ENCODE results near the gene TCEAL3.
A peak's percentile ranks its signal among the peaks of the same experiment; 100 is the strongest.
"Not testable (repeated sequence)": the region's sequence is repeated elsewhere in the genome, so short reads cannot be mapped to it uniquely, and the experiment has no call there.

Gene TCEAL3

GRCh38 chrX:103628386-103629317, 20.9 kb downstream of the TCEAL3 start, which contains the start of gene TCEAL1:
Gene TCEAL1, plus strand, starts transcription at chrX:103628975. Its CDS starts 942 bp downstream, at chrX:103629917.
- DNase-seq: peak; percentile 11

DNA sequence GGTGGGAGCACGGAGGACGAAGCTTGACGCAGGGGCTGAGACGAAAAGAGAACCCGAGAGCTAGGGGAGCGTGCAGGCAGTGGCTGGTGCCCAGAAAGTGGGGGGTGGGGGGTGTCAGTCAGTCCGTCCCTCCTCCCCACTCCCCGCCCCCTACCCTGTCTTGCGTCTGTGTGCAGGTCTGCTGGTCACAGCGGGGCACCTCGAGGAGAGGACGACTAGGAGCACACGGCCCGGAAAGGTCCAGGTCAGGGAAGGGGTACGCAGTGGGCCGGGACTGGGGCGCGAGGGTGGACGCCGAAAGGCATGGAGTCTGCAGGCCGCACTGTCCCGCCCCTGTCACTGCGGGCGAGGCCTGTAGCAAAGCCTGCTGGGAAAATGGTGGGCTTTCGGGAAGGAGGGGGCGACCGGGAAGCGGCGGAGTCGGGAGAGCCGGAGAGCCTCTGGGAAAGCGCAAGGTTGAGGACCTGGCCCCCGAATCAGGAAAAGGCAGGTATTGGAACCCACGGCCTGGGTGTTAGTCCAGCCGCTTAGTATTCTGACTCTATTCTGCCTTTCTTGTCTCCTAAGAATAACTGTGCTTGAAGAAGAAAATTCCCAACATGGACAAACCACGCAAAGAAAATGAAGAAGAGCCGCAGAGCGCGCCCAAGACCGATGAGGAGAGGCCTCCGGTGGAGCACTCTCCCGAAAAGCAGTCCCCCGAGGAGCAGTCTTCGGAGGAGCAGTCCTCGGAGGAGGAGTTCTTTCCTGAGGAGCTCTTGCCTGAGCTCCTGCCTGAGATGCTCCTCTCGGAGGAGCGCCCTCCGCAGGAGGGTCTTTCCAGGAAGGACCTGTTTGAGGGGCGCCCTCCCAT, 21.8 kb downstream of the TCEAL3 start:
- DNase-seq: peak; percentile 42

DNA sequence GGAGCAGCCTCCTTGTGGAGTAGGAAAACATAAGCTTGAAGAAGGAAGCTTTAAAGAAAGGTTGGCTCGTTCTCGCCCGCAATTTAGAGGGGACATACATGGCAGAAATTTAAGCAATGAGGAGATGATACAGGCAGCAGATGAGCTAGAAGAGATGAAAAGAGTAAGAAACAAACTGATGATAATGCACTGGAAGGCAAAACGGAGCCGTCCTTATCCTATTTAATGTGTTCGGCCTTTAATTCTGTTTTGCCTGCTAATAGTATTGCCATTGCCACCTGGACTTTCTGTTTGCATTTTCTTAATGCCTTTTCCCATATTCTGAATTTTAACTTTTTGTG, 22.4 kb downstream of the TCEAL3 start:
- no peak for DNase-seq

DNA sequence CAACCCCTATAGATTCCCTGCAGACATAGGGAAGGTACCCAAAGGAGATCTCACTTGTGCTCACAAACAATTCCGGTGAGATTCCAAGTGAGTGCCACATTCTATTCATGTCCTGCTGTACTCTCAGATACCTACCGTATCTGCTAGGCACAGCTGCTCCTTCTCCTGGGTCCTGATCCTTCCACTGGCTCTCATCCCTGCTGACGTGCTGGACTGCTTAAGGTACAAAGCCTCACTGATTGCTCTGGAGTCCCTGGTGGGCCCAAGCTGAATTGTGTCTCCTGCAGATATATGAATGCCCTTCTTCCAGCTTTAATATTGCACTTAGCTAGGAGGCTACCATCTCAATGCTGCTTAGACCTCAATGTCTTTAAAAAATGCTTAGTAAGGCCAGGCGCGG, 23.4 kb downstream of the TCEAL3 start:
- DNase-seq: no peak

GRCh38 chrX:103635436-103635835, 27.7 kb downstream of the TCEAL3 start:
- no peak for DNase-seq

- DNase-seq: no peak
Observed at GRCh38 chrX:103637604-103638338, 30.0 kb downstream of the TCEAL3 start.

DNA sequence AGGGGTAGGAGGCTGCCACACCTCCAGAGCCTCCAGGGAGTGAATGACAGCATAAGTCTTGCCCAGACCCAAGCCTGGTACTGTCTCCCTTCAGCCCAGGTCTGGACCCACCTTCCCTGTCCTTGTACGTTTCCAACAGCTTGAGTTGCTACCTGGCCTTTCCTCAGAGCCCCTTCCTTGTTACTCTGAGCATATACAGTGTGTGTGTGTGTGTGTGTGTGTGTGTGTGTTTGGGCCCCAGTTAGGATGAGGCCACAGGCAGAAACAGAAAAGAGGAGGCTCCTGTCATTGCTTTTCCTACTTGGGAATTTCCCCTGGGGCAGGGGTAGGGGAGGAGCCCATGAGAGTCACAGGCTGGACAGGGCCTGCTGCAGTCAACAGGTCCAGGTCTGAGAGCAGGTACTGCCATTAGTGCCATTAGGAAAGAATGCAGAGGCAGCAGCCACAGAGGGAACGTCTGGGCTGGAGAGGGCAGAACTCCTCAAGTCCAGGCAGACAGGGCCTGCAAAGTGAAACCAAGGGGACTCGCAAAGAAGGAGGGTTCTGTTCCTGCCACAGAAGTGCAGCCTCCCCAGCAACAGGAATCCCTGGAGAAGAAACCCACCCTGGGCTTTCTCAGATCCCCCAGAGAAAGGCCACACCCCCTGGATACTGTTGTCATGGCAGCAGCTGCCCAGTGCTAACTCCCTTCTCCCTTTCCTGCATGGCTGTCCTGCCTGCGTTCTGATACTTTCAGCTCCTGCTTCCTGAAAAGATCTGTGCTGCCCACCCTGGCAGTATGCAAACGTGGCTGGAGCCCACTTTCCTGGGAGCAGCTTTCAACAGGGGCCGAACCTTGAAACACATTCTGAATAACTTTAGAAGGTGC, 30.9 kb downstream of the TCEAL3 start:
- DNase-seq: peak; percentile 8

GRCh38 chrX:103640401-103641155, 32.8 kb downstream of the TCEAL3 start:
- no peak for DNase-seq

DNA sequence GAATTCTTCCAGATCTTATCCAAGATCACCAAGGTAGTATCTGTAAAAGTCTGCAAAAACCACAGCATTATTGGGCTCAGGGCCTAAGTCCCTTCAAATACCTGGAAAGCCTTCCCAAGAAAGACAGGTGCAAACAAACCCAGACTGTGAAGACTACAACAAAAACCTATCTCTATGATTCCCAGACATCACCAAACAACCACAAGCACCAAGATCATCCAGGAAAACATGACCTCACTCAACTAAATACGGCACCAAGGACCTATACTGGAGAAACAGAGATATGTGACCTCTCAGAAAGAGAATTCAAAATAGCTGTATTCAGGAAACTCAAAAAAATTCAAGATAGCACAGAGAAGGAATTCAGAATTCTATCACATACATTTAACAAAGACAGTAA, 36.4 kb downstream of the TCEAL3 start:
- DNase-seq: no peak

GRCh38 chrX:103647630-103648029, 39.9 kb downstream of the TCEAL3 start:
- no peak for DNase-seq

GRCh38 chrX:103651151-103651773, 43.5 kb downstream of the TCEAL3 start:
- no peak for DNase-seq

DNA sequence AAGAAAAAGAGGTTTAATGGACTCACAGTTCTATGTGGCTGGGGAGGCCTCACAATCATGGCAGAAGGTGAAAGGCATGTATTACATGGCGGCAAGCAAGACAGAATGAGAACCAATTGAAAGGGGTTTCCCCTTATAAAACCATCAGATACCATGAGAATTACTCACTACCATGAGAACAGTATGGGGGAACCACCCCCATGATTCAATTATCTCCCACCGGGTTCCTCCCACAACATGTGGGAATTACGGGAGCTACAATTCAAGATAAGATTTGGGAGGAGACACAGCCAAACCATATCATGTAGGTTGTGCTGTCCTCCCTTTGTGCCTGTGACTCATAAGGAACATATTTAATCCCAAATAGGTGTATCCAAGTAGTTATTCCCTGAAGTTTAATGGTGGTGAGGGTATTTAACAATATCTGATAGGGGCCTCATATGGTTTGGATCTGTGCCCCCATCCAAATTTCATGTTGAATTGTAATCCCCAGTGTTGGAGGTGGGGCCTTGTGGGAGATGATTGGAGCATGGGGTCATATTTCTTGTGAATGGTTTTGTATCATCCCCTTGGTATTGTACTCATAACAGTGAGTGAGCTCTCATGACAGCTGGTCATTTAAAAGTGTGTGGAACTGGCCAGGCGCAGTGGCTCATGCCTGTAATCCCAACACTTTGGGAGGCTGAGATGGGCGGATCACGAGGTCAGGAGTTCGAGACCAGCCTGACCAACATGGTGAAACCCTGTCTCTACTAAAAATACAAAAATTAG, 47.7 kb downstream of the TCEAL3 start:
- not testable (repeated sequence) for DNase-seq

GRCh38 chrX:103656617-103657016, 48.9 kb downstream of the TCEAL3 start:
- no peak for DNase-seq

GRCh38 chrX:103657066-103657465, 49.3 kb downstream of the TCEAL3 start:
- DNase-seq: not testable (repeated sequence)

GRCh38 chrX:103658681-103659433, 51.1 kb downstream of the TCEAL3 start:
- DNase-seq: no peak

DNA sequence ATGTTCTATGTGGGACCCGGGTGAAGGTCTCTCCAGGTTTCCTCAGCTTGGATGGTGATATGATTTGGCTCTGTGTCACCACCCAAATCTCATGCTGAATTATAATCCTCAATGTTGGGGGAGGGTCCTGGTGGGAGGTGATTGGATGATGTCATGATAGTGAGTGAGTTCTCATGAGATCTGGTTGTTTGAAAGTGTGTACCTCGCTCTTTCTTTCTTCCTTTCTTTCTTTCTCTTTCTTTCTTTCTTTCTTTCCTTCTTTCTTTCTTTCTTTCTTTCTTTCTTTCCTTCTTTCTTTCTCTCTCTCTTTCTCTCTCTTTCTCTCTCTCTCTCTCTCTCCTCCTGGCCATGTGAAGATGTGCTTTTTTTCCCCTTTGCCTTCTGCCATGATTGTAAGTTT, 51.7 kb downstream of the TCEAL3 start:
- DNase-seq: not testable (repeated sequence)

Measured in COR-L47 (cell line).